GM03348 (cell line): ENCODE data around the gene ZBTB5.
"Not testable (repeated sequence)": the region's sequence is repeated elsewhere in the genome, so short reads cannot be mapped to it uniquely, and the experiment has no call there.

ENCODE experiments used
- DNase-seq: peaks from one replicate; pipeline ENCODE4 v3.0.0; 2012; ENCODE audit warnings: low spot score

Gene ZBTB5

DNA sequence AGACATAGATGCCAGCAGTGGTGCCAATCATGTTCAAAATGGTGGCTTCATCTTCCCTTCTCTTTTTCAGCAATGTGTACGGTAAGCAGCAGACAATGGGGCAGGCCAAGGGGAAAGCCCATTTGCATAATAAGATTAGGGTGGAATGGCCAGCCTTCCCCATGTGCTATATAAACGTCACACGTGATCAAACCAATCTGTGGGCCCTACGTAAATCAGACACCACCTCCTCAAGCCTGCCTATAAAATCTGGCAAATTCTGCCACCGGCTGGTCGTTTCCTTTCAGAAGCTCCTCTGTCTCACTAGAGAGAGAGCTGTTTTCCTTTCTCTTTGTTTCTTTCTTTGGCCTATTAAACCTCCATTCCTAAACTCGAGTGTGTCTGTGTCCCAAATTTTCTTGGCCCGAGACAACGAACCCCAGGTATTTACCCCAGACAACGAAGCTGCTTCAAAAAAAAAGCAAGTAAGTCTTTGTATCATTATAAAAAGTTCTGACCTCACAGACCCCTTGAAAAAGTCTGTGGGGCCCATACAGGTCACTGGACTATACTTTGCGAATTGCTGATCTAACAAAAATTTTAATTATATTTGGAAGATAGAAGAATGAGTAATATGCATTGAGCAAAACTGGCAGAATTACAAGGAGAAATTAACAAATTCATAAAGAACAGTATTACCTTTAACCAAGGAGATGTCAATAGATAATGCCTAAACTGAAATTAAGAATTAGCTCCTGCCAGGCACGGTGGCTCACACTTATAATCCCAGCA is 15.2 kb downstream of the ZBTB5 start:
- DNase-seq = no peak

- DNase-seq = no peak
Observed at GRCh38 chr9:37447111-37447510, 18.1 kb downstream of the ZBTB5 start.

GRCh38 chr9:37446401-37446800 is 18.8 kb downstream of the ZBTB5 start:
- DNase-seq = no peak

DNA sequence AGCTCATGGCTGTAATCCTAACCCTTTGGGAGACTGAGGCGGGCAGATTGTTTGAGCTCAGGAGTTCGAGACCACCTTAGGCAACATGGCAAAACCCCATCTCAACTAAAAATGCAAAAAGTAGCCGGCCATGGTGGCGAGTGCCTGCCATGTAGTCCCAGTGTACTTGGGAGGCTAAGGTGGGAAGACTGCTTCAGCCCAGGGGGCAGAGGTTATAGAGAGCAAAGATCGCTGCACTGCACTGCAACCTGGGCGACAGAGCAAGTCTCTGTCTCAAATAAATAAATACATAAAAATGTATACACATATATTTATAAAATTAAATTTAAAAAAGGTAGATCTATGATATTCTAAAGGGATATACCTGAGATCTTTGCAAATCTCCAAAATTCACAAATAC is 19.4 kb downstream of the ZBTB5 start:
- no peak for DNase-seq

DNA sequence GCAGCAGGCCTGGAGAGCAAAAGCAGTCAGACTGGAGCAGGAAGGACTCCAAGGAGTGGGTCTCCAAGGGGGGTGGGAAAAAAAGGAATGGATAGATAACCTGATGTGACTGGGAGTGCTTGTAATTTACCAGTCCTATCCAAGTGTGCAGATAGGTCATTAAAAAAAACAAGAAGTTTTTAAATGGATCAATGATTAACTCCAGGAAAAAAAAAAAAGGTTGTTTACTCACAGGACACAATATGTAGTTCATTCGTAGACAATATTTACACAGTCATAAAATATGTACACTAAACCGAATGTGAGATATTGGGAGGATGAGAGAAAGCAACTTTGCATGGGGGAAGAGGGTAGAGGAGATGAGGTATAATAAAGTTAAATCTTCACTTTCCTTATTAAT is 20.4 kb downstream of the ZBTB5 start:
- DNase-seq = no peak

DNA sequence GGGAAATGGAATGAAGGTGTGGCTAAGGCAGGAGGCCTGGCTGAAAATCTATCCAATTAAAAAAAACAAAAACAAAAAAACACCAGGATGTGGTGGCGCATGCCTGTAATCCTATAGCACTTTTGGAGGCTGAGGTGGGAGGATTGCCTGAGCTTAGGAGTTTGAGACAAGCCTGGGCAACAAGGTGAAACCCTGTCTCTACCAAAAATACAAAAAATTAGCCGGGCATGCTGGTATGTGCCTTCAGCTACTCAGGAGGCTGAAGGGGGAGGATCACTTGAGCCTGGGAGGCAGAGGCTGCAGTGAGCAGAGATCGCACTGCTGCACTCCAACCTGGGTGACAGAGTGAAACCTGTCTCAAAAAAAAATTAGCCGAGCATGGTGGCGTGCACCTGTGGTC is 21.7 kb downstream of the ZBTB5 start:
- no peak for DNase-seq

DNA sequence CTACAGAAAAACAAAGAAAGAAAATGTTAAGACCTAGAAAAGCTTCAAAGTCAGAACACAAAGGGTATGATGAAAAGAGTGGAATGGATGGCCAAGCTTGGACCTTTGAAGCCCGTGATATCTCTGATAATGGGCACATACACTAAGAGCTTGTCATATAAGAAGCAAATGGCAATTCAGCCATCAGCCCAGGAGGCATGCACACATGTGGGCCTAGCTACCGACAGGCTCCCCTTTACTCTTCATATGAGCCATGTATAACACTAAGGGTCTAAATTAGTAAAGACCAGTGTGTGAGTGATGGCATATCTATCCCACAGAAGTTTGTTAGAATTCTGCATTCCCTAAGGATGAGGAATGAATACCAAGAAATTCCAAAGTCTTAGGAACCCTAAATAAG is 22.7 kb downstream of the ZBTB5 start:
- DNase-seq = no peak

DNA sequence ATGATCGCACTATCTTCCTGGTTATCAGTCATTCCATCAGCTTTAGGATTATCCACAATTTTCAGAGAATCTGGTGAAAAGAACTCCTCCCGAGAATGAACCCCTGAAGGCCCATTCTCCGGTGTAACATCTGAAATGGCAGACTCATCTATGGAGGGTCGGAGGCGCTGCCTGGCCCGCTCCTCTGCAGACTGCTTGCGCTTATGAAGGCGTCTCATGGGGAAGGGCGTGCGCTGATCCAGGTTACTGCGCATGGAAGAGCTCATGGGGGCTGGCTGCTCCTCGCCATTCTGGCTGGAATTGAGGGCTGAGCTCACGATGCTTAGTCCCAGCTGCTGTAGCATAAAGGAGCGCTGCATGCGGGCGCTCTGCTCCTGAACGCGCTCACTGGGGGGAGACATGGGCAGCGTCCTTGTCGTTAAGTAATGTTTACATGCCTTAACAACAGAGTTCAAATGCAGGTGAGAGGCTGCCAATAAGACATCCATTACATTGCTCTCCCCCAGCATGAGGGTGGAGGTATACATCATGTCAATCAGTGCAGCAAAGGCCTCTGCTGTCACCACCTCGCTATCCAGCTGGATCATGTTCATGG is 23.4 kb downstream of the ZBTB5 start:
- no peak for DNase-seq

DNA sequence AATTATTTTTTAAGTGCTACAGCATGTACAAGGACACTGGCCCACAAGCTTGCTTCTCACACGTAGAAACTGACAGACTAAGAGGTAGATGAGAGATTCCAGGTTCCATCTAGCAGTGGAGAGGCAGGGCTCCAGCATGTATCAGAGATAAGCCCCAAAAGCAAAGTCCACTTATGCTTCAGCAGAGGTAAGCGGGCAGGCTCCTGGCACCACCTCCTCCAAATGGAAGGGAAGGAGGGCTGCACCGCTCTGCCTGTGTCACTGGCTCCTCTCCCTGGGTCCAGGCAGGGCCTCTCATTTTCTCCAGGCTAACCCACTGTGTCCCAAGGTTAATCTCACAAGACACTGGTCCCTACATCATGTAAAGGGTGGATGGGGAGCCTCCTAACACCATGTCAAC is 26.9 kb downstream of the ZBTB5 start:
- no peak for DNase-seq

DNA sequence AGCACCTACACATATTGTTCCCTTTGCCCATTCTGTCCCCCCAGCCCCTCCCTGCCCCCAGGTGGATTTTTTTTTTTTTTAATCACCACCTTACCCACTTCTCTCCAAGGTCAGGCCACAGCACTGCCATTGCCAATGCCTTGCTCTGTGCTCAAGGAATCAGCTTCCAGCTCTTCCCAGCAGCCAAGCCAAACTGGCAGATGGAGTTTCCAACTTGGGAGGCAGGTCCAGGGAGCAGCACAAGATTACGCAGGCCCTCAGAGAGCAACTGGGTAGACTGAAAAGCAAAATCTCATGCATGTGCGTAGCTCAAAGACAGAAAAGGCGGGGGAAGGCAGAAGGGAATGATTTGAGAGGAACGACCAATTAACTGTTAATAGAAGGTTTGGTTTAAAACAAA is 27.6 kb downstream of the ZBTB5 start:
- DNase-seq = no peak

DNA sequence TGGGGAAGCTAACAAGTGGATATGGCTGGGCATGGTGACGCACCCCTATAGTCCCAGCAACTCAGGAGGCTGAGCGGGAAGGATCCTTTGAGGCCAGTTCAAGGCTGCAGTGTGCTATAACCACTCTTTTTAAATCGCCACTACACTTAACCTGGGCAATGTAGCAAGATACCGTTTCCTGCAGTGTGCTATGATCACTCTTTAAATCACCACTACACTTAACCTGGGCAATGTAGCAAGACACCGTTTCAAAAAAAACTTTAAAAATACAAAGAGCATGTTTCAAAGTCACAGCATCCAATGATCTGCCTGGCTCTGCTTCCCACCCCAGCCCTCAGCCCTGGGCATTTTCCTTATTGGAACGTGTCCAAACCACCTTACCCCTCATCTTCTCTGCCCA is 28.2 kb downstream of the ZBTB5 start:
- DNase-seq = no peak

DNA sequence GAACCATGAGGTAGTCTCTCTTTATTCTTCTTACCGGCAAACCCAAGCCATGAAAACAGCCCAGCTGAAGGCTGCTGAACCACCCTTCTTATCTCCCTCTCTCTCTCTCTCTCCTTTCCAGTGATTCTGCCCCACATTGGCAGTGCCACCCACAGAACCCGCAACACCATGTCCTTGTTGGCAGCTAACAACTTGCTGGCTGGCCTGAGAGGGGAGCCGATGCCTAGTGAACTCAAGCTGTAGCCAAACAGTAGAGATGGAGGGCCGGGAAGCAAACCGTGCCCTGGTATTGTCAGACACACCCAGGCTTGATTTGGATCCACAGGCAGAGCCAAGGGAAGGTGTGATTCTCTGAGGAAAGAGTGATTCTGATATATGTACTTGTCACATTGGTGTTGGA is 28.7 kb downstream of the ZBTB5 start:
- DNase-seq = no peak

DNA sequence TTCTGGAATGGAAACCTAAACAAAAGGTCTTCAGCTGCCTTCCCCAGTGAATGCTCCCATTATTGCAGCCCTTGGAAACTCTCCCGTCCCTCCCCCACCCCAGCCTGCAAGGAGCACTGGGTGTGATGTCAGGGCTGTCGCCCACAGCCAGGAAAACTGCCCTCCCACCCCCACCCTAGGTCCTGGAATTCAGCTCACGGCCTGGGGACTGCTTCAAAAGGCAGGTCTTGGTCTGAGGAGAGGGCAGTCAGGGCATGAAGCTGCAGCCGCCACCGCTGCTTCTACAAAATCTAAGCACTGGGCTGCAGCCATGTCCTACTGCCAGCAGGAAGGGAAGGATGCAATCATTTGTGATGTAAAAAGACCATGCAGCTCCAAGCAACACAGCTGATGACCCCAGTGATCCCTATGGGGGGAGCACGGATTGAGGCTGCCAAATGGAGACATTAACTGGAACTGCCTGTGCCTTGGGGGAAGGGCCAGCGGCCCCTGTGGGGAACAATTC is 31.3 kb downstream of the ZBTB5 start:
- DNase-seq = no peak

DNA sequence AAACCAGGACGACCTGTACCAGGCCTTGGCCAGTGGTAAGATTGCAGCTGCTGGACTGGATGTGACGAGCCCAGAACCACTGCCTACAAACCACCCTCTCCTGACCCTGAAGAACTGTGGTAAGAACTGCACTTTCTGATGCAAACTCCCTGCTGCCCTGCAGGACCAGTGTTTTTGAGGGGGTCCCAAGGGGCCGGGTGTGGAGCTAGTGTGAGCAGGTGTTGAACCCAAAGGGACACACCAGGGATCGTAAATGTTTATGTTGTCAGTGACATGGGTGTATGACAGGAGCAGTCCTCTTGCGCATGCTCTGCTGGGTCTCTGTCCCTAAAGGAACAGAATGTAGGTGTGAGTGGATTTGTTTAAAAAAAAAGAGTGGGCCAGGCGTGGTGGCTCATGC is 33.2 kb downstream of the ZBTB5 start:
- DNase-seq = no peak

DNA sequence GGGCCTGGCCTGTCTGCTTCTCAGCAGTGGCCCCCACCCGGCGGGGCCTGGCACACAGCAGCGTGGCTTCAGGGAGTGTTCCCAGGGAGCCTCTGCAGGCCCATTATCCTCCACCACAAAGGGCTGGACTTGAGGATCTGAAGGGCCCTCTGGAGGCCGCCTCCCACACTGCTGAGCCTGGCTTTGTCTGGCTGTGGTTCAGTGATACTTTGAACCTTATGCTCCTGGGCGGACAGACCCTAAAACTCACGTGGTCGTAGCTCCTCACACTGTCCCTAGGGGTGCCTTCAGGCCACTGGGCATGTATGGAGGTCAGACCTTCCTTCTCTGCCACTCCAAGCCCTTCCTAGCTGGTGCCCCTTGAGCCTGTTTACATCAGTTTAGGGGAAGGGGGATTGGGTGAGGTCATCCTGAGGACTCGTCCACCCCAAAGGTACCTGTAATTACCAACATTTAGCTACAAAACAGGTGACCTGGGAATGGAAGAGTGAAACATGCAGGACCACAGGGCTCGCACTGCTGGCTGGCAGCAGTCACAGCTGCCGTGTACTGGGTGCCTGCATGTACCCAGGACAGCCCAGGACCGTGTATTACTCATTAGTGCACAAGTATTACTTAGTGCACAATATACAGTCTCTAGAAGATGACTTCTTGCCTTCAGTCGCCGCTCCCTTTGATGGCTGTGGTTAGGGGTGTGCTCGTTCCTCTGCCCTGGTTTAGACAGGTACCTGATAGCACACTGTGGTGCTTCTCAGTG is 34.2 kb downstream of the ZBTB5 start:
- no peak for DNase-seq

DNA sequence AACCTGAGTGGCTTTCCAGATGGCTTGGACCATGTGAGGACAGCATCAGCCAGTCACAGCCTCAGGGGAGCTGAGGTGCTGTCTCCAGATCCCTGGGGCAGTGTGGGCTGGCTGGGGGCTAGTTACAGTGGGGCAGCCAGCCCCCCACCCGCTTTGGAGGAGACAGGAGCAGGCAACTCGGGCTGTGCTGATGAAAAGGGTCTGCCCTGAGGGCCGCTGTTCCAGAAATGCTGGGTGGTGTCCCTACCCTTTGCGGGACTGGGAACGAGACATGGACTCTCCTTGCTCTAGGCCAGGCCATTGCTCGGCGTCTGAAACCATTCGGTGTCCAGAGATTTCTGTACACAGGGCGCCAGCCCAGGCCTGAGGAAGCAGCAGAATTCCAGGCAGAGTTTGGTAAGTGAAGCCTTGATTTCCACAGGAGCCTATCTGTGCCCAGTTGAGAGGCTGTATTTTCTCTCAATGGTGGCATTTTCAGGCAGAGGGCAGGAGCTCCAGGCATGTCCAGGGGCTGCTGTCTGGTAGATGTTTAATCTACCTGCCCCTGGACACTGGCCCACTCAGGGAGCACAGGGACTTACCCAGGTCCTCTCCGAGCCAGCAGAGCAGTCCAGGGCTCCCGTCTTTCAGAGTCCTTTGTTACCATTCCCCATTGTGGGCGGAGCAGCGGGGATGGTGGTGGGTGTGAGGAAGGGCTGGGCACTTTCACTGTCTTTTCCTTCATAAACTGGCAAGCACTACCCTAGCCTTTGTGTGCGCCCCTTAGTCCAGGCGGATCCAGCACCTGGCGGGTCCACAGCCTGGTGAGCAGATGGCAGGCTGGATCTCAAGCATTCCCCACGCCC is 35.6 kb downstream of the ZBTB5 start:
- no peak for DNase-seq

- DNase-seq = no peak
Observed at GRCh38 chr9:37428345-37428744, 36.9 kb downstream of the ZBTB5 start.

GRCh38 chr9:37426846-37427245 is 38.4 kb downstream of the ZBTB5 start:
- no peak for DNase-seq

- DNase-seq = not testable (repeated sequence)
Observed at GRCh38 chr9:37426431-37426830, 38.8 kb downstream of the ZBTB5 start.

DNA sequence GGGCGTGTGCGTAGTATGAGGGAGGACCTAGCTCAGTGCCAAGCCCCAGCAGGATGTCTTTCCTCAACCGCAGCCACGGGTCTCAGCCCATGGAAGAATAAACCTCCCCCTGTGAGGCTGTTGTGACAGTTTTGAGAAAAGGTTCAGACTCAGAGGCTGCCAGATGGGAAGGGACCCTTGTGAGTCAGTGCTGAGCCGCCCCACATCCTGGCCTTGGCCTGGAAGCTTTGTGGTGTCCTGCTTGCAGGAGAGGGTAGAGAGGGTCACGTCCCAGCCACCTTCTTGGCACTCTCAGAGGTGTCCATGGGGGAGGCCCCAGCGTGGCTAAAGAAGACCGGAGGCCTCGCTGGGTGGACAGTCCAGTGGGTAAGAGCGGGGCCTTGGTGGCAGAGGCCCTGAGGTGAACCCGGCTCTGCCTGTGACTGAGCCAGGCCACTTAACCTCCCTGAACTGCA is 39.9 kb downstream of the ZBTB5 start:
- no peak for DNase-seq

DNA sequence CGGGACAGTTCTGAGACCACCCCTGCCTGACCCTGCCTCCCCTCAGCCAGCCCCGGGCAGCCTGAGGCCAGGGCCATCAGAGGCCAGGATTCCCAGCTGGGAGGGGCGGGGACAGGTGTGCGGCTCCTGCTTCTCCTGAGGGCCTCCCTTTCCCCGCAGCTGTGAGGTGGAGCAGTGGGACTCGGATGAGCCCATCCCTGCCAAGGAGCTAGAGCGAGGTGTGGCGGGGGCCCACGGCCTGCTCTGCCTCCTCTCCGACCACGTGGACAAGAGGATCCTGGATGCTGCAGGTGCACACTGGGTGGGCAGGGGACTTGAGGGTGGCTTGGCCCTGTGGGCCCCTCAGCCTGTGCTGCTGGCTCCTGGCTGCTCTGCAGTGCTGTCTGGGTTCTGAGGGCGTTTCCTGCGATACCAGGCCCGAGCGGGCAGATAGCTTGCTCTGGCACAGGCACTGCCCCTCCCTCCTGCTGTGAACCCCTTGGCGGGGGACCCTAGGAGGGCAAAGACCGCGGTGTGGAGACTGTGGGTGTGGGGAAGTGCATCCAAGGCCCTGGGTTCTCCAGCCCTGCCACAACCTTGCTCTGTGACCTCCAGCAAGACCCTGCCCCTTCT is 40.5 kb downstream of the ZBTB5 start:
- no peak for DNase-seq
